Testis (tissue), 3 donors: ENCODE measurements around the gene EPM2A. TPM values are rescaled to one million over a fixed set of nuclear protein-coding genes. Genes with fewer than 3 reads are reported as not detected.

Experiments
- DNase-seq: peaks from one replicate; pipeline ENCODE4 v3.0.0-alpha.2; 2019
- H3K27ac ChIP-seq, 2 donors: fragments of 200-600 bp; sonication (generic); one replicate each; pipeline ENCODE4 v1.5.1; 2019
- H3K27me3 ChIP-seq: fragments of 200-600 bp; sonication (generic); one replicate; pipeline ENCODE4 v1.5.1; 2019
- H3K36me3 ChIP-seq: fragments of 200-600 bp; sonication (generic); one replicate; pipeline ENCODE4 v1.5.1; 2017; ENCODE audit warnings: low read depth; ENCODE audit errors: missing control alignments
- H3K4me1 ChIP-seq: fragments of 200-600 bp; sonication (generic); one replicate; pipeline ENCODE4 v1.5.1; 2019
- H3K4me3 ChIP-seq, 2 donors: fragments of 200-600 bp; sonication (generic); one replicate each; pipeline ENCODE4 v1.5.1; 2017 to 2019
- H3K9me3 ChIP-seq: fragments of 200-600 bp; sonication (generic); one replicate; pipeline ENCODE4 v1.5.1; 2017
- POLR2A ChIP-seq: fragments of 450-650 bp; IDR thresholded peaks from one replicate; pipeline ENCODE4 v1.6.1; 2017; ENCODE audit warnings: antibody characterized with exemption, mild to moderate bottlenecking, moderate library complexity
- WGBS, 2 donors: methylation state at CpG; one replicate each; pipeline ENCODE4 v1.1.5; 2018; 5-methylcytosine and 5-hydroxymethylcytosine counted together
- intact Hi-C: fragments of 100-400 bp; cut with DNase I; formaldehyde crosslinking; loops from one replicate; pipeline ENCODE4 v1.15.1; 2023; ENCODE audit warnings: low total_unique reads
- polyA plus RNA-seq: library from polyadenylated mRNA; stranded (reverse); fragments of 350-450 nt; fragmentation: Illumina TruSeq; extraction: RNeasy Lipid Tissue Mini Kit (QIAGEN cat#74804); gene quantifications from one replicate; pipeline ENCODE4 v1.2.3, GENCODE V29; 2014; ENCODE audit warnings: low read depth, low replicate concordance; ENCODE audit not compliant: insufficient read depth
- total RNA-seq, 2 donors: library from RNA; depleted of rRNA; stranded (reverse); fragments of >200 nt; gene quantifications; one replicate each; pipeline ENCODE4 v1.2.3, GENCODE V29; 2016
- TF ChIP-seq, protein P1 (sequence below), 3 experiments: fragments of 450-650 bp in 2 of 3; fragments of 200-600 bp in 1 of 3; sonication (generic) in 1 of 3; IDR thresholded peaks; one replicate each; pipeline ENCODE4 v1.5.1; 2016 to 2019; ENCODE audit warnings: antibody characterized with exemption in 3 of 3, mild to moderate bottlenecking in 2 of 3, moderate library complexity in 1 of 3

Gene EPM2A
- total and polyA plus RNA-seq, 3 donors from 2014 or later: 20.8 to 29.2 (median 25.4) TPM

- no peak overlapping the region for H3K4me3 ChIP-seq
- H3K27ac ChIP-seq: no peak overlapping the region
- H3K36me3 ChIP-seq: no peaks in the 10 kb centered on the region
- intact Hi-C loops: no loop called here
- H3K27me3 ChIP-seq: no peaks in the 10 kb centered on the region
- no peaks in the 10 kb centered on the region for H3K9me3 ChIP-seq
- H3K4me1 ChIP-seq: no peaks in the 10 kb centered on the region
- no peak for TF ChIP-seq POLR2A
- TF ChIP-seq, protein P1, sequence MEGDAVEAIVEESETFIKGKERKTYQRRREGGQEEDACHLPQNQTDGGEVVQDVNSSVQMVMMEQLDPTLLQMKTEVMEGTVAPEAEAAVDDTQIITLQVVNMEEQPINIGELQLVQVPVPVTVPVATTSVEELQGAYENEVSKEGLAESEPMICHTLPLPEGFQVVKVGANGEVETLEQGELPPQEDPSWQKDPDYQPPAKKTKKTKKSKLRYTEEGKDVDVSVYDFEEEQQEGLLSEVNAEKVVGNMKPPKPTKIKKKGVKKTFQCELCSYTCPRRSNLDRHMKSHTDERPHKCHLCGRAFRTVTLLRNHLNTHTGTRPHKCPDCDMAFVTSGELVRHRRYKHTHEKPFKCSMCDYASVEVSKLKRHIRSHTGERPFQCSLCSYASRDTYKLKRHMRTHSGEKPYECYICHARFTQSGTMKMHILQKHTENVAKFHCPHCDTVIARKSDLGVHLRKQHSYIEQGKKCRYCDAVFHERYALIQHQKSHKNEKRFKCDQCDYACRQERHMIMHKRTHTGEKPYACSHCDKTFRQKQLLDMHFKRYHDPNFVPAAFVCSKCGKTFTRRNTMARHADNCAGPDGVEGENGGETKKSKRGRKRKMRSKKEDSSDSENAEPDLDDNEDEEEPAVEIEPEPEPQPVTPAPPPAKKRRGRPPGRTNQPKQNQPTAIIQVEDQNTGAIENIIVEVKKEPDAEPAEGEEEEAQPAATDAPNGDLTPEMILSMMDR (IDR thresholded peaks at IDR 0.05): no peak
- no peak for DNase-seq
Measured at GRCh38 chr6:145755682-145756081, 20.4 kb upstream of the EPM2A start.

DNA sequence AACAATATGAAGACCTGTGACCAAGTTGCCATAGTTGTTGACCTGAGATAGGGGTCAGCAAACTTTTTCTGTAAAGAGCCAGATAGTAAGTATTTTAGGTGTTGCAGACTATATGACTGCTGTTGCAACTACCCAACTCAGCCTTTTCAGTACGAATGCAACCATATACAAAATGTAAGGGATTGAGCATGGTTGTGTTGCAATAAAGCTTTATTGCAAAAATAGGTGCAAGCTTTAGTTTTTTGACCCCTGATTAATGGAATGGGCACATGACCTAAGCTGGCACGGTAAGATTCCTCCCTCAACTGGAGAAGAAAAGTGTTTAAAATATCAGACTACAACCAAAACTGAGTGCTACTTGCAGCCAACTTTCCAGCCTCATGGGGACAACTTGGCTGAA is 17.3 kb upstream of the EPM2A start:
- WGBS, 2 donors: 79 to 87% methylated on average over 2 of the region's 2 CpGs
- Histone ChIP-seq H3K27ac (no peak overlapping the region), H3K9me3 (no peaks in the 10 kb centered on the region), H3K36me3 (no peaks in the 10 kb centered on the region), H3K4me3 (no peak overlapping the region), H3K27me3 (no peaks in the 10 kb centered on the region), H3K4me1 (no peaks in the 10 kb centered on the region)
- no peak for DNase-seq
- TF ChIP-seq, protein P1 (IDR thresholded peaks at IDR 0.05): no peak
- no peak for TF ChIP-seq POLR2A
- intact Hi-C loops: no loop called here

DNA sequence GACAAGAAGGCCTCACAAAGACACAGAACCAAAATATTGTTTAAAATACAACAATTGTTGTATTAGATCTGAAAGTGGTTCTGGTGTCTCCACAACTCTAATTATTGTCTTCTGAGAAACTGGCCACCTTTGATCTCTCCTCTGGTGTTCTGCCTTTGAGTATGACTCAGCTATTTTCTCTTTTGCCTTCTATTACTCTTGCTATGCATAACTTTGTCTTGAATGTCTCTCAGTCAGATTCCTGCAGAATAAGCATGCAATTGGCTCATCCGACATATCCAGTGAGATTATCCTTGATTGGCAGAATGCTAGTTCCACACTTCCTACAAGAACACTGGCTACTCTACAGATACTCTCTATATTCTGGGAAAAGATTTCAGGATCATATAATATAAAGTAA is 14.3 kb upstream of the EPM2A start:
- Histone ChIP-seq H3K27ac (no peak overlapping the region), H3K9me3 (no peaks in the 10 kb centered on the region), H3K27me3 (no peaks in the 10 kb centered on the region), H3K4me3 (no peak overlapping the region), H3K4me1 (no peaks in the 10 kb centered on the region), H3K36me3 (no peaks in the 10 kb centered on the region)
- TF ChIP-seq POLR2A: no peak
- TF ChIP-seq, protein P1 (IDR thresholded peaks at IDR 0.05): no peak
- WGBS, 2 donors: 69 to 88% methylated on average over 1 of the region's 1 CpG
- DNase-seq: no peak
- intact Hi-C loops: no loop called here

- Histone ChIP-seq H3K9me3 (no peaks in the 10 kb centered on the region), H3K36me3 (no peaks in the 10 kb centered on the region), H3K4me3 (no peak overlapping the region), H3K27me3 (no peaks in the 10 kb centered on the region), H3K27ac (no peak overlapping the region), H3K4me1 (no peaks in the 10 kb centered on the region)
- TF ChIP-seq, protein P1 (IDR thresholded peaks at IDR 0.05): no peak
- TF ChIP-seq POLR2A: no peak
- intact Hi-C loops: no loop called here
- 89 to 92% methylated on average over 1 of the region's 1 CpG for WGBS, 2 donors
- DNase-seq: no peak
Measured at GRCh38 chr6:145745861-145746260, 10.5 kb upstream of the EPM2A start.

DNA sequence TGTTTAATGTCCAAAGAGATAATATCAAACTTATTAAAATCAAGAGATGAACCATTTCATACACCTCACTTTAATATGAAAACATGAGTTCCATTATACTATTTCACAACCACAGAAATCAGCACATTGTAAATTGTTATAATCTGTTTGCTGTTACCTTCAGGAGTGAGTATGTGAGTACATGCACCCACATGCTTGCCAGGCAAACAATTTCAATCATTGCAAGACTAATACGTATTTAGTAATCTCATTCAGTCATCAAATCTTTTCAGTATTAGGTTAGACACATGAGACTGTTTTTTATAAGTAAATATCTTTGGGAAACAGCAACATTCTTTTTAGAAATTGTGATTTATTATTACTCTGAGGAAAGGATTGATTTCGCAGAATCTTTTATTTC is 9.3 kb upstream of the EPM2A start:
- no peak for DNase-seq
- Histone ChIP-seq H3K27me3 (no peaks in the 10 kb centered on the region), H3K36me3 (no peaks in the 10 kb centered on the region), H3K27ac (no peak overlapping the region), H3K4me3 (no peak overlapping the region), H3K4me1 (no peaks in the 10 kb centered on the region), H3K9me3 (no peaks in the 10 kb centered on the region)
- intact Hi-C loops: no loop called here
- TF ChIP-seq, protein P1 (IDR thresholded peaks at IDR 0.05): no peak
- WGBS, 2 donors: 94 to 96% methylated on average over 2 of the region's 2 CpGs
